Tibial nerve (tissue), 4 donors: Measurements from ENCODE around the gene SLC35E1. TPM values are rescaled to one million over a fixed set of nuclear protein-coding genes. Genes with fewer than 3 reads are reported as not detected.

Experiments used
- DNase-seq, 2 donors: peaks; one replicate each; pipeline ENCODE4 v3.0.0-alpha.2; 2019; ENCODE audit warnings: low spot score in 2 of 2
- H3K27ac ChIP-seq, 4 donors: fragments of 200-600 bp; sonication (generic) in 3 of 4; one replicate each; pipeline ENCODE4 v1.5.1; 2017 to 2019; ENCODE audit warnings: mild to moderate bottlenecking in 1 of 4
- H3K27me3 ChIP-seq, 2 donors: fragments of 200-600 bp; sonication (generic) in 1 of 2; one replicate each; pipeline versions ENCODE4 v1.5.1 to v1.6.0; 2017 to 2019
- H3K36me3 ChIP-seq, 3 donors: fragments of 200-600 bp; sonication (generic); one replicate each; pipeline ENCODE4 v1.5.1; 2018 to 2019
- H3K4me1 ChIP-seq, 4 donors: fragments of 200-600 bp; sonication (generic) in 3 of 4; one replicate each; pipeline ENCODE4 v1.5.1; 2017 to 2019
- H3K4me3 ChIP-seq, 4 donors: fragments of 200-600 bp; sonication (generic) in 3 of 4; one replicate each; pipeline ENCODE4 v1.5.1; 2017 to 2019; ENCODE audit warnings: mild to moderate bottlenecking in 1 of 4, moderate library complexity in 1 of 4
- H3K9me3 ChIP-seq, 4 donors: fragments of 200-600 bp; sonication (generic) in 3 of 4; one replicate each; pipeline ENCODE4 v1.5.1; 2017 to 2019
- CTCF ChIP-seq, 5 experiments: fragments of 200-600 bp in 3 of 5; fragments of 450-650 bp in 2 of 5; sonication (generic) in 3 of 5; IDR thresholded peaks; one replicate each; pipeline ENCODE4 v1.5.1; 2016 to 2019; ENCODE audit warnings: antibody characterized with exemption in 5 of 5, mild to moderate bottlenecking in 3 of 5, moderate library complexity in 2 of 5
- EP300 ChIP-seq, 2 donors: sonication (generic); formaldehyde crosslinking; IDR thresholded peaks; one replicate each; pipeline ENCODE4 v1.6.1; 2017; ENCODE audit warnings: antibody characterized with exemption in 2 of 2, mild to moderate bottlenecking in 1 of 2
- POLR2A ChIP-seq, 2 donors: fragments of 450-650 bp; IDR thresholded peaks; one replicate each; pipeline ENCODE4 v1.6.1; 2017; ENCODE audit warnings: antibody characterized with exemption in 2 of 2, mild to moderate bottlenecking in 2 of 2, moderate library complexity in 2 of 2
- WGBS, 2 donors: methylation state at CpG; one replicate each; pipeline ENCODE4 v1.1.5; 2018; 5-methylcytosine and 5-hydroxymethylcytosine counted together
- total RNA-seq, 4 donors: library from RNA; depleted of rRNA; stranded (reverse); fragments of >200 nt; gene quantifications; one replicate each; pipeline ENCODE4 v1.1.0, GENCODE V29; 2016

SLC35E1 gene
- total RNA-seq, 4 donors from 2014 or later, result 24.9 to 29.5 (median 28.0) TPM

- Histone ChIP-seq H3K27me3 (no peaks in the 10 kb centered on the region), H3K36me3 (no peaks in the 10 kb centered on the region), H3K27ac (peak overlapping the region; percentile 50 to 84 (median 60)), H3K9me3 (no peaks in the 10 kb centered on the region), H3K4me1 (peaks cover 0 to 97% (median 68%) of the 10 kb centered on the region in 4 donors), H3K4me3 (peak overlapping the region in 2 of 4 donors; percentile 16 to 28)
- TF ChIP-seq POLR2A (IDR thresholded peaks at IDR 0.05), result peak in 1 of 2 donors; percentile 63
- no peak for TF ChIP-seq CTCF (IDR thresholded peaks at IDR 0.05)
- peak in 1 of 2 donors; percentile 61 for TF ChIP-seq EP300 (IDR thresholded peaks at IDR 0.05)
- DNase-seq, result peak; percentile 67 to 84
- WGBS, 2 donors, result 5 to 7% methylated on average over 15 of the region's 15 CpGs
These were observed 12.3 kb upstream of the SLC35E1 start for GRCh38 chr19:16584248-16585093.

GRCh38 chr19:16582486-16583261, 10.5 kb upstream of the SLC35E1 start:
- WGBS, 2 donors, result 83 to 91% methylated on average over 7 to 10 of the region's 10 CpGs

GRCh38 chr19:16581971-16582343, 9.7 kb upstream of the SLC35E1 start:
- peak overlapping the region in 2 of 4 donors; percentile 11 to 84 for H3K27ac ChIP-seq
- 88 to 90% methylated on average over 4 to 6 of the region's 6 CpGs for WGBS, 2 donors
- H3K4me1 ChIP-seq, result peaks cover 0 to 72% (median 44%) of the 10 kb centered on the region in 4 donors
- H3K9me3 ChIP-seq, result no peaks in the 10 kb centered on the region
- no peaks in the 10 kb centered on the region for H3K27me3 ChIP-seq
- DNase-seq, result no peak
- H3K4me3 ChIP-seq, result no peak overlapping the region
- TF ChIP-seq EP300 (IDR thresholded peaks at IDR 0.05) (no peak), POLR2A (IDR thresholded peaks at IDR 0.05) (no peak), CTCF (IDR thresholded peaks at IDR 0.05) (no peak)
- H3K36me3 ChIP-seq, result peaks cover 0 to 23% (median 15%) of the 10 kb centered on the region in 3 donors

More at GRCh38 chr19:16582486-16583261, 10.5 kb upstream of the SLC35E1 start:
- H3K36me3 ChIP-seq, result peaks cover 0 to 16% (median 9%) of the 10 kb centered on the region in 3 donors
- TF ChIP-seq POLR2A (IDR thresholded peaks at IDR 0.05) (no peak), EP300 (IDR thresholded peaks at IDR 0.05) (no peak), CTCF (IDR thresholded peaks at IDR 0.05) (no peak)
- no peaks in the 10 kb centered on the region for H3K9me3 ChIP-seq
- no peaks in the 10 kb centered on the region for H3K27me3 ChIP-seq
- peaks cover 0 to 80% (median 51%) of the 10 kb centered on the region in 4 donors for H3K4me1 ChIP-seq
- H3K27ac ChIP-seq, result peak overlapping the region in 1 of 4 donors; percentile 84
- H3K4me3 ChIP-seq, result no peak overlapping the region
- no peak for DNase-seq

- H3K9me3 ChIP-seq, result no peaks in the 10 kb centered on the region
- H3K4me1 ChIP-seq, result peaks cover 0 to 67% (median 38%) of the 10 kb centered on the region in 4 donors
- peaks cover 0 to 29% (median 20%) of the 10 kb centered on the region in 3 donors for H3K36me3 ChIP-seq
- DNase-seq, result no peak
- no peak overlapping the region for H3K4me3 ChIP-seq
- H3K27ac ChIP-seq, result peak overlapping the region in 2 of 4 donors; percentile 11 to 84
- WGBS, 2 donors, result 80 to 84% methylated on average over 12 of the region's 12 CpGs
- H3K27me3 ChIP-seq, result no peaks in the 10 kb centered on the region
- TF ChIP-seq POLR2A (IDR thresholded peaks at IDR 0.05) (no peak), EP300 (IDR thresholded peaks at IDR 0.05) (no peak), CTCF (IDR thresholded peaks at IDR 0.05) (no peak)
These were observed 9.1 kb upstream of the SLC35E1 start for GRCh38 chr19:16581145-16581970.
